GM23338 (cell line): ENCODE data around the gene DIP2C.

ENCODE experiments used
- CTCF ChIP-seq, 2 experiments: fragments of 200-600 bp in 1 of 2; sonication (generic) in 1 of 2; conservative IDR thresholded peaks; 2 replicates each; pipeline versions ENCODE4 v1.5.1 to v1.6.1; 2016 to 2017; ENCODE audit warnings: antibody characterized with exemption in 2 of 2, low read depth in 2 of 2, mild to moderate bottlenecking in 2 of 2, moderate library complexity in 1 of 2
- JUNB ChIP-seq: IDR thresholded peaks from one replicate; pipeline ENCODE4 v1.6.1; 2016; ENCODE audit warnings: antibody characterized with exemption; ENCODE audit not compliant: unreplicated experiment
- STAT1 ChIP-seq: IDR thresholded peaks from one replicate; pipeline ENCODE4 v1.6.1; 2016; ENCODE audit warnings: antibody characterized with exemption; ENCODE audit not compliant: unreplicated experiment

DNA sequence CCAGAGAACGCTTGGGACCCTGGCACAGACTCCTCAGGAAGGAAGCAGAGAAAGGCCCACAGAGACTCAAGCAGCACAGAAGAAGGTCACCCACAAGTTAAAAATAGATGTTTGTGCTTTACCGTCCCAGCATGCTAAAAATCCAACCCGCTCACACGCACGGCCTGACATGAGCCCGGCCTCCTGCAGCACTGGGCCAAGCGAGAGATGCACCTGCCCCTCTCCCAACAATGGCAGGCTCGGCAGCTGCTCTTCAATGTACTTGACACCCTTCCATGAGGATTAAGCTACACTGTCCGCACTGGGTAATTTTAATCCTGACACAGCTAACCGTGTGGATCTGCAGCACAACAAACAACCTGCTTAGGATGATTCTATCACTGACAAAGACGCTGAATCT, 9.3 kb downstream of the DIP2C start:
- TF ChIP-seq CTCF (conservative IDR thresholded peaks at IDR 0.05; ENCODE audit: low read depth in 2 of 2) (no peak), STAT1 (no peak), JUNB (no peak)
